Right ventricle myocardium inferior (tissue), 1 donor: Measurements from ENCODE around the gene RIC3. TPM values are rescaled to one million over a fixed set of nuclear protein-coding genes. Genes with fewer than 3 reads are reported as not detected.
A peak's percentile ranks its signal among the peaks of the same experiment; 100 is the strongest.

Source experiments
- ATAC-seq: fragments of 200-7000 bp; cut with Tn5 transposase; one replicate; pipeline ENCODE4 v1.9.1; 2020; ENCODE audit warnings: mild to moderate bottlenecking, moderate library complexity
- DNase-seq: peaks from one replicate; pipeline ENCODE4 v3.0.0; 2021; ENCODE audit errors: missing footprints
- intact Hi-C: fragments of 100-400 bp; cut with DNase I; formaldehyde crosslinking; loops from one replicate; pipeline ENCODE4 v1.11.0; 2022
- total RNA-seq: library from RNA; stranded (reverse); fragmentation: NEBNext Ultra II Directional; extraction: Animal tissue kit (Norgen Biotek cat#: 25700); gene quantifications from one replicate; pipeline ENCODE4 v1.2.1, GENCODE V29; 2021
- donor health status: DM: no; HTN: yes; CAD: no; lungs with severe emphysema.

The RIC3 gene
- total RNA-seq, 1 donor from 2014 or later, result 11.7 TPM

GRCh38 chr11:8080674-8081590 lies 87.9 kb downstream of the RIC3 start, which contains the start of gene TUB:
Gene TUB, plus strand, starts transcription at chr11:8081211. Its CDS starts 300 bp downstream, at chr11:8081511.
- ATAC-seq (peak; percentile 58), DNase-seq (no peak)
- intact Hi-C loops, result no loop called here

GRCh38 chr11:8080069-8080670 lies 88.7 kb downstream of the RIC3 start:
- intact Hi-C loops, result no loop called here
- no peak for ATAC-seq
- DNase-seq, result no peak

- intact Hi-C loops, result no loop called here
- ATAC-seq, result no peak
- no peak for DNase-seq
Measured at GRCh38 chr11:8079111-8079675, 89.6 kb downstream of the RIC3 start.

- intact Hi-C loops, result no loop called here
- DNase-seq (no peak), ATAC-seq (no peak)
Measured at GRCh38 chr11:8075119-8075726, 93.6 kb downstream of the RIC3 start.

GRCh38 chr11:8071616-8072581 lies 96.9 kb downstream of the RIC3 start:
- intact Hi-C loops, result no loop called here
- ATAC-seq (no peak), DNase-seq (no peak)

- DNase-seq (no peak), ATAC-seq (peak; percentile 44)
- intact Hi-C loops, result loop anchor here (1.0 kb wide), 1 partner anchor 37 kb away; no protein-coding TSS in a partner anchor
Measured at GRCh38 chr11:8070417-8071115, 98.3 kb downstream of the RIC3 start.

GRCh38 chr11:8069771-8070170 lies 99.1 kb downstream of the RIC3 start:
- ATAC-seq, result no peak
- no peak for DNase-seq
- intact Hi-C loops, result loop anchor here (1.0 kb wide), 1 partner anchor 36 kb away; no protein-coding TSS in a partner anchor

- intact Hi-C loops, result no loop called here
- no peak for DNase-seq
- ATAC-seq, result peak; percentile 77
Measured at GRCh38 chr11:8068605-8069221, 100.1 kb downstream of the RIC3 start.

- ATAC-seq (peak; percentile 3), DNase-seq (no peak)
Measured at GRCh38 chr11:8067929-8068575, 100.8 kb downstream of the RIC3 start.

GRCh38 chr11:8067567-8067928 lies 101.3 kb downstream of the RIC3 start:
- DNase-seq, result no peak

More at GRCh38 chr11:8067929-8068575, 100.8 kb downstream of the RIC3 start:
- intact Hi-C loops, result no loop called here

GRCh38 chr11:8066911-8067455 lies 101.8 kb downstream of the RIC3 start:
- DNase-seq (no peak), ATAC-seq (no peak)
- intact Hi-C loops, result no loop called here

More at GRCh38 chr11:8067567-8067928, 101.3 kb downstream of the RIC3 start:
- ATAC-seq, result no peak
- intact Hi-C loops, result no loop called here

- ATAC-seq (no peak), DNase-seq (no peak)
- intact Hi-C loops, result no loop called here
Measured at GRCh38 chr11:8066036-8066910, 102.6 kb downstream of the RIC3 start.

GRCh38 chr11:8065031-8065430 lies 103.8 kb downstream of the RIC3 start:
- ATAC-seq (no peak), DNase-seq (no peak)
- intact Hi-C loops, result no loop called here

GRCh38 chr11:8063324-8063723 lies 105.5 kb downstream of the RIC3 start:
- intact Hi-C loops, result no loop called here
- DNase-seq, result no peak
- peak; percentile 77 for ATAC-seq

GRCh38 chr11:8062781-8063257 lies 106.0 kb downstream of the RIC3 start:
- DNase-seq (no peak), ATAC-seq (no peak)
- intact Hi-C loops, result no loop called here
